Right cardiac atrium (tissue), 5 donors: Measurements from ENCODE around the gene ZIC5. TPM values are rescaled to one million over a fixed set of nuclear protein-coding genes. Genes with fewer than 3 reads are reported as not detected.
"Not testable (repeated sequence)": the region's sequence is repeated elsewhere in the genome, so short reads cannot be mapped to it uniquely, and the experiment has no call there.

ENCODE experiments used
- ATAC-seq, 2 donors: fragments of 200-7000 bp; cut with Tn5 transposase; one replicate each; pipeline versions ENCODE4 v1.8.0 to v1.9.1; 2020; ENCODE audit warnings: moderate library complexity in 2 of 2, mild to moderate bottlenecking in 1 of 2
- DNase-seq, 3 donors: peaks; one replicate each; pipeline ENCODE4 v3.0.0-alpha.2; 2020
- H3K27ac ChIP-seq: one replicate; pipeline ENCODE4 v1.5.1; 2013; ENCODE audit warnings: mild to moderate bottlenecking, low read length, control low read depth, moderate library complexity
- H3K27me3 ChIP-seq: one replicate; pipeline ENCODE4 v1.6.1; 2013; ENCODE audit not compliant: control insufficient read depth, insufficient read depth
- H3K4me1 ChIP-seq: one replicate; pipeline ENCODE4 v1.6.1; 2013; ENCODE audit warnings: low read length; ENCODE audit not compliant: control insufficient read depth, insufficient read depth
- H3K4me3 ChIP-seq: one replicate; pipeline ENCODE4 v1.5.1; 2013; ENCODE audit warnings: low read length, control low read depth
- H3K9me3 ChIP-seq: one replicate; pipeline ENCODE4 v1.6.1; 2013; ENCODE audit warnings: low read length; ENCODE audit not compliant: control insufficient read depth
- WGBS: extraction: QIAGEN DNeasy Blood & Tissue Kit; methylation state at CpG from one replicate; pipeline ENCODE4 v1.1.7; 2013; 5-methylcytosine and 5-hydroxymethylcytosine counted together
- intact Hi-C, 4 donors: fragments of 100-400 bp; cut with DNase I; formaldehyde crosslinking; loops; one replicate each; pipeline versions ENCODE4 v1.11.0 to v1.14.0; 2022 to 2023
- polyA plus RNA-seq: library from polyadenylated mRNA; stranded (reverse); fragments of 200-250 nt; gene quantifications from one replicate; pipeline ENCODE4 v1.2.3, GENCODE V29; 2013
- total RNA-seq, 4 donors: library from RNA; stranded (reverse); fragmentation: NEBNext Ultra II Directional; extraction: Animal tissue kit (Norgen Biotek cat#: 25700); gene quantifications; one replicate each; pipeline ENCODE4 v1.2.1, GENCODE V29; 2021
- donor health status: healthy with polysubstance abuse.
- donor health status: DM: no; HTN: yes; CAD: no.
- donor health status: DM: no; HTN: no; CAD: no.
- donor health status: DM: no; HTN: yes; CAD: no; lungs with severe emphysema.
- donor health status: DM: yes; HTN: yes; CAD: no.

ZIC5 gene
- total and polyA plus RNA-seq, 5 donors: not detected

DNA sequence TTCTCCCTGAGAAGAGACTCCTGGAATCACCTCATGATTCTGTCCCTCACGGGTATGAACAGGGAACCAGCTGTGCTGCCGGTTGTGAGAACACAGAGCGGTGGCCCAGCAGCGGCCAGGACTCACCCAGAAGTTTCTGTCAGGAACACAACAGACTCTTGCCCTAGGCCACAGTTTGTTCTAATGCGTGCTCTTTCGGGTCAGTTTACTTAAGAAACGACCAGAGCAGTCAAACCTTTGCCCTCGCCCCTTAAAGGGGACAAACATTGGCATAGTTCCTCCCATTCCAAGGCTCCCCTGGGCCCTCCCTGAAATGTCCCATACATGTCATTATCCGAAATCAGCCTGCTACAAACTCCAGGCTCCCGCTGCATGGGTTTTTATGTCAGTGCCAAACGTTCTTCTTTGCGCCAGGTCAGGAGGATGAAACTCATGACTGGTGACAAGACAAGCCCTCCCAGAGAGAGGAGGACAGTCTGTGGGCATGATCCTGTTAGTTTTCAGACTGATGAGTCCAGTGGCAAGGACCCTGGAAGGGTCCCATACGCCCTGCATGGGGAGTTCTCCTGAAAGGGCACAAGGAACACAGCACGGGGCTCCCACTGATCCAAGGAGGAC lies 18.3 kb downstream of the ZIC5 start:
- H3K9me3 ChIP-seq: no peaks in the 10 kb centered on the region
- no peak overlapping the region for H3K27ac ChIP-seq
- intact Hi-C loops: no loop called here
- ATAC-seq: no peak
- no peak for DNase-seq
- no peak overlapping the region for H3K4me3 ChIP-seq
- peaks cover 4% of the 10 kb centered on the region for H3K4me1 ChIP-seq
- H3K27me3 ChIP-seq: no peaks in the 10 kb centered on the region
- WGBS: 72% methylated on average over 14 of the region's 14 CpGs

DNA sequence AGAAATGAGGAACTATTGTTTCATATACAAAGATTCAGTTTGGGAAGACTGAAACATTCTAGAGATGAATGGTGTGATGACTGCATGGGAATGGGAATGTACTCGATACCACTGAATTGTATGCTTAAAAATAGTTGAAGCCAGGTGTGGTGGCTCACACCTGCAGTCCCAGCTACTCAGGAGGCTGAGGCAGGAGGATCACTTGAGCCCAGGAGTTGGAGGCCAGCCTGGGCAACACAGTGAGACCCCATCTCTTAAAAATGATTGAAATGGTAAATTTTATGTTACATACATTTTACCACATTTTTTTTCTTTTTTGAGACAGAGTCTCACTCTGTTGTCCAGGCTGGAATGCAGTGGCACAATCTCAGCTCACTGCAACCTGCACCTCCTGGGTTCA lies 19.9 kb downstream of the ZIC5 start:
- H3K4me1 ChIP-seq, H3K9me3 ChIP-seq, H3K4me3 ChIP-seq, H3K27me3 ChIP-seq, DNase-seq, ATAC-seq, H3K27ac ChIP-seq, intact Hi-C loops: not testable (repeated sequence)
- WGBS: 97% methylated on average over 1 of the region's 1 CpG

DNA sequence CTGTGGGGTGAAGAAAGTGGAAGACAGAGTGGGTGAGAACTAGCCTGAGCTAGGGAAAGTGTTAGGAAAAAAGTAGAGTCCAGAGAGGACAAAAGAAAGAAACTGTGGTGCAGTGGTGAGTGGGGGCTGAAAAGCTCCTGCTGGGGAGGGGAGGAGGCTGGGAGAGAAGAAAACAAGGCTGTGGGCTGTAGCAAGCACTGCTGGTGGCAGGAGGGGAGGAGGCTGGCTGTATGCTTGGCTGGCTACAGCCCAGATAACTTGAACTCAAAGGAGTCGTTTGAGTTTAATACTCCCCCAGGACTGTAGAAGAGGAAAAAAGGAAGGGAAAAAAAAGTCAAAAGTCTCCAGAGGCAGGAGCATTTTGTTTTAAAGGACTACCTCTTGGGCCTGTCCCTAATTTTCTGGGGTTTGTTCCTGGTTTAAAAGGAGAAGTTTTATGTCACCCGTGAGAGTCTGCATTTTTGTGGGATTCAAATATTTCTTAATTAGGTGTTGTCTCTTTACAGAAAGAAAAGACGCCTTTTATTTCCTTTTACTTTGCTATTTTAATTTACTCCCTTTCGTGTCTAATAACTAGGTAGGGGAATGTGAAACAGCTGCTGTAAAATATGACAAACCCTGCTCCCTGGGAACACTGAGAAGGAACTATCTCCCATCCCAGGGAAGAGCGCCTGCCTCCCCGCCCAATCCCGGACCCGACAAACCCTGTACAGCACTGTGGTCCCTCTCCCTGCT lies 21.7 kb downstream of the ZIC5 start:
- 52% methylated on average over 8 of the region's 8 CpGs for WGBS
- no peak for ATAC-seq
- intact Hi-C loops: no loop called here
- Histone ChIP-seq H3K27ac (no peak overlapping the region), H3K9me3 (no peaks in the 10 kb centered on the region), H3K4me3 (no peak overlapping the region), H3K27me3 (peaks cover 9% of the 10 kb centered on the region), H3K4me1 (no peaks in the 10 kb centered on the region)
- DNase-seq: no peak

DNA sequence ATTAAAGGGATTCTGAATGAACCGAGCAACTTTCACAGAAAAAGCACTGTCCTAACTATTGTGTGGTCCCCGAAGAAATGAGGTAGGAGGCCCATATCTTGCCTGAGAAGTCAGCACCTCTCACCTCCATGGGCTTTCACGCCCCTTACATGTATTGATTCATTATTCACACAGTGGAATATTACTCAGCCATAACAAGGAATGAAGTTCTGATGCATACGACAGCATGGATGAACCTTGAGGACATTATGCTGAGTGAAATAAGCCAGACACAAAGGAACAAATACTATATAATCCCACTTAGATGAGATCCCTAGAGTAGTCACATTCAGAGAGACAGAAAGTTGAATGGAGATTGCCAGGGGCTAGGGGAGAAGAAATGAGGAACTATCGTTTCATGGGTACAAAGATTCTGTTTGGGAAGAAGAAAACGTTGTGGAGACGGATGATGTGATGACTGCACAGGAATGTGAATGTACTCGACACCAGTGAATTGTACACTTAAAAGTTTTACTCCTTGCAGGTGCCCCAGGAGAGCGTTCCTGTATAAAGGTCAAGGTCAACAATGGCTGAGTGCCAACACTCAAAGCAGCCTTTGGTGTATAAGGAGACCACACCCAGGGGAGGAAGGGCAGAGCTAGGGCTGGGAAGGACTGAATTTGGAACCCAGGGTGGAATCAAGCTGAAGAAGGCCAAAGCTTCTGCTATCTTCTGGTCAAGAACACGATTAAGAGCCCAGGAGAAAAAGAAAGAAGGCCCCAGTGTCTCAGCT lies 22.5 kb downstream of the ZIC5 start:
- Histone ChIP-seq H3K27ac (no peak overlapping the region), H3K4me3 (no peak overlapping the region), H3K9me3 (no peaks in the 10 kb centered on the region), H3K4me1 (no peaks in the 10 kb centered on the region), H3K27me3 (peaks cover 9% of the 10 kb centered on the region)
- WGBS: 73% methylated on average over 10 of the region's 10 CpGs
- DNase-seq (no peak), ATAC-seq (no peak)
- intact Hi-C loops: no loop called here

DNA sequence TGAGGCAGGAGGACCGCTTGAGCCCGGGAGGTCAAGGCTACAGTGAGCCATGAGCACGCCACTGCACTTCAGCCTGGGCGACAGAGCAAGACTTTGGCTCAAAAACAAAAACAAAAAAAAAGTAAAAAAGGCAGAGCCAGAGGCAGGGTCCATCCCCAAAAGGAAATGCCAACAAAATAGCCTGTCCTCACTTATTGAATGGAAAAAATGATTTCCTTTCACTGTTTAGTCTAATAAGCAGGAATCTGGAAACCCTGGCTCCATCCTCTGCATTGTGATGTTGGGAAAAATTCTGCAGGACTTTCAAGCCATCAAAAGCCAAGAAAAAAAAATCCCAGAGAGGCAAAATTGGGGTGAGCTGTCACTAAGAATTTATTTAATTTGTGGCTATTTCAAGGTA lies 23.2 kb downstream of the ZIC5 start:
- no peak overlapping the region for H3K4me3 ChIP-seq
- peaks cover 9% of the 10 kb centered on the region for H3K27me3 ChIP-seq
- no peak overlapping the region for H3K27ac ChIP-seq
- no peaks in the 10 kb centered on the region for H3K4me1 ChIP-seq
- intact Hi-C loops: no loop called here
- H3K9me3 ChIP-seq: no peaks in the 10 kb centered on the region
- WGBS: 69% methylated on average over 4 of the region's 4 CpGs
- no peak for DNase-seq
- ATAC-seq: no peak

DNA sequence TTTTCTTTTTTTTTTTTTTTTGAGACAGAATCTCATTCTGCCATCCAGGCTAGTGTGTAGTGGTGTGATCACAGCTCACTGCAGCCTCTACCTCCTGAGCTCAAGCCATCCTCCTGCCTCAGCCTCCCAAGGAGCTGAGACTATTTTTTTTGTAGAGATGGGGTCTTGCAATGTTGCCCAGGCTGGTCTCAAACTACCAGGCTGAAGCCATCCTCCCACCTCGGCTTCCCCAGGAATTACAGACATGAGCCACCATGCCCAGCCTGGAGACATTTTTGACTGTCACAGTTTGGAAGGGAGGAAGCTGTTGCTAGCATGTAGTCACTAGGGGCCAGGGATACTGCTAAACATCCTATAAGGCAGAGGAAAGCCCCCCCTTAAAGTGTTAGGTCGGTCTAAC lies 23.9 kb downstream of the ZIC5 start:
- Histone ChIP-seq H3K9me3 (no peaks in the 10 kb centered on the region), H3K27me3 (peaks cover 9% of the 10 kb centered on the region), H3K4me1 (no peaks in the 10 kb centered on the region), H3K27ac (no peak overlapping the region), H3K4me3 (no peak overlapping the region)
- intact Hi-C loops: no loop called here
- WGBS: 88% methylated on average over 2 of the region's 2 CpGs
- DNase-seq (no peak), ATAC-seq (no peak)

DNA sequence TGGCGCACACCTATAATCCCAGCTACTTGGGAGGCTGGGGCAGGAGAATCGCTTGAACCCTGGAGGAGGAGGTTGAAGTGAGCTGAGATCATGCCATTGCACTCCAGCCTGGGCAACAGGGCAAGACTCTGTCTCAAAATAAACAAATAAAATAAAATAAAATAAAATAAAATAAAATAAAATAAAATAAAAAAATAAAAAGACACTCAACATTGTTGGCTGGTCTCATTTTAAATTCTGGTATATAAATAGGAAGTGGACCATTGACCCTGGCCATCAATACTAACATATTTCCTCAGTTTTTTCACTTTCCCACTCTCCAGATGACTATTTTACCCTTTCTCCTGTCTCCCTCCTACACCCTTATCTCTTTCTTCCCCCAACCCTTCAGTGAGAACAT lies 26.1 kb downstream of the ZIC5 start:
- intact Hi-C loops, H3K4me3 ChIP-seq, DNase-seq, H3K27me3 ChIP-seq, H3K4me1 ChIP-seq, ATAC-seq, H3K27ac ChIP-seq, H3K9me3 ChIP-seq: not testable (repeated sequence)
- 92% methylated on average over 2 of the region's 2 CpGs for WGBS

DNA sequence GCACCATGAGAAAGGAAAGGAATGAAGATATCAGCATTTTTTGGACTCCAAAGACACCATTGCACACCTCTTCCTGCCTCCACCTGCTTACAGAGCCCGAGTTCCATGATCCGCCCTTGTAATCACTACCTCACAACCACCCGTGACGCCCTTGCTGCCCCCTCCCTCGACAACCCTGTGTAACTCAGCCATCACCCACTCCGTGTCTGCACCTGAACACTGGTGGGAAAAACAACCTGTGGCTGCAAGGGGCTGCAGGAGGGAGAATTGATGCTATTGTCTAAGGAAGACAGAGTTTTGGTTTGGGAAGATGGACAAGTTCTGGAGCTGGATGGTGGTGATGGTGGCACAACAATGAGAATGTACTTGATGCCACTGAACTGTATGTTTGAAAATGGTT lies 27.0 kb downstream of the ZIC5 start:
- Histone ChIP-seq H3K9me3 (no peaks in the 10 kb centered on the region), H3K4me1 (no peaks in the 10 kb centered on the region), H3K27me3 (peaks cover 9% of the 10 kb centered on the region), H3K27ac (no peak overlapping the region), H3K4me3 (no peak overlapping the region)
- ATAC-seq (no peak), DNase-seq (no peak)
- 89% methylated on average over 6 of the region's 6 CpGs for WGBS
- intact Hi-C loops: no loop called here

DNA sequence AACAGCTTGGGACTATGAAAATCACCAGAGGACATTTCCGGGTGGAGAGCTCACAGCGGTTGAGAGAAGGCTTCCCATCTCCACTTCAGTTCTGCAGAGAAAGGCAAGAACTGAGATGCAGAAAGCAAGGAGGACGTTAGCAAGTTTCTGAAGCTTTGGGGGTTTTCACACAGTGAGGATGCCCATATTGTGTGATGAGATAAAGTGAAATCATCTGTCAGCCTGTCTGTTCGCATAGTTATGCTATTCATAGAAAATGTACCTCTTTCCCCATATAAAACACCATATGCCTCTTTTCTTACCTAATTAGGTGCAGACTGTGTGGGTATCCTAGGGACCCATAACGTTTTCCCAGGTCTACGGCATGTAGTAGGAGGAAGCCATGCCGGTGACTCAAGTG lies 27.5 kb downstream of the ZIC5 start:
- H3K9me3 ChIP-seq: no peaks in the 10 kb centered on the region
- H3K27ac ChIP-seq: no peak overlapping the region
- no peak for ATAC-seq
- H3K27me3 ChIP-seq: peaks cover 9% of the 10 kb centered on the region
- H3K4me3 ChIP-seq: no peak overlapping the region
- 73% methylated on average over 7 of the region's 7 CpGs for WGBS
- intact Hi-C loops: no loop called here
- no peaks in the 10 kb centered on the region for H3K4me1 ChIP-seq
- no peak for DNase-seq

DNA sequence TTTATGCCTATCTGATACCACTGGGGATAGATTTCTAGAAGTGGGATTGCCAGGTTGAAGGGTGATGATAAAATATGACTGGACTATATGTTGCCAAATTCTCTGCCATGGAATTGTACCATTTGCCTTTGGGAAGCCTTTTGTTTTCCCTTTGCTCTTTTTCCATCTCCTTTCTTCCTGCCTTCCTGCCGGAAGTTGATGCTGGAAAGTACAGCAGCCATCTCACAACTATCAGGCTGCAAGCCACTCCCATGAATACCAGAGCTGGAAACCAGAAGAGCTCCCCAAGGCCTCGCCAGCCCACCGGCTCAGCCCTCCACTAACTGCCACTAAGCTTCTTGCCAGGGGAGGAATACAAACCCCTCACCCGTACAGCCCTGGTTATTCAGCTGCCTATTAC lies 29.7 kb downstream of the ZIC5 start:
- DNase-seq (no peak), ATAC-seq (no peak)
- H3K27me3 ChIP-seq: peaks cover 4% of the 10 kb centered on the region
- no peaks in the 10 kb centered on the region for H3K9me3 ChIP-seq
- intact Hi-C loops: no loop called here
- 73% methylated on average over 4 of the region's 4 CpGs for WGBS
- H3K4me3 ChIP-seq: no peak overlapping the region
- no peak overlapping the region for H3K27ac ChIP-seq
- H3K4me1 ChIP-seq: no peaks in the 10 kb centered on the region

DNA sequence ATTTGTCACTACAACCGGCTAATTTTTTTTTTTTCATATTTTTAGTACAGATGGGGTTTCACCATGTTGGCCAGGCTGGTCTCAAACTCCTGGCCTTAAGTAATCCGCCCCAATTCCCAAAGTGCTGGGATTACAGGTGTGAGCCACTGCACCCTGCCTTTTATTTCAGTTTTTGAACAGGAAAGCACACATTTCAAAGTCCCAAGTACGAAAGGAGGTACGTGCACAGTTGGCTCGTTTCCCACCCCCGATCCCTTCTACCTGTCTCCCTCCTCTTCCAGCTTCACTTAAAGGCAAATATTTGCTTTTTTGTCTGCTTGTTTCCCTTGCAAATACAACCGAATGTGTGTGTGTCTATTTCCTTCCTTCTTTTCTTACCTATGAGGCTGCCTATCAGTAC lies 30.5 kb downstream of the ZIC5 start:
- DNase-seq: no peak
- Histone ChIP-seq H3K27me3 (peaks cover 3% of the 10 kb centered on the region), H3K4me1 (no peaks in the 10 kb centered on the region), H3K4me3 (no peak overlapping the region), H3K9me3 (no peaks in the 10 kb centered on the region), H3K27ac (no peak overlapping the region)
- intact Hi-C loops: no loop called here
- 82% methylated on average over 7 of the region's 7 CpGs for WGBS
- no peak for ATAC-seq
